Activated CD8-positive, alpha-beta memory T cell treated with anti-CD3 and anti-CD28 coated beads, Interleukin-2, amount 50 U/mL, for 24 hours (primary cell): ENCODE results near the gene P4HB.

Experiments
- DNase-seq: peaks from one replicate; pipeline ENCODE4 v3.0.0-alpha.2; 2020; ENCODE audit errors: extremely low read depth

The P4HB gene

DNA sequence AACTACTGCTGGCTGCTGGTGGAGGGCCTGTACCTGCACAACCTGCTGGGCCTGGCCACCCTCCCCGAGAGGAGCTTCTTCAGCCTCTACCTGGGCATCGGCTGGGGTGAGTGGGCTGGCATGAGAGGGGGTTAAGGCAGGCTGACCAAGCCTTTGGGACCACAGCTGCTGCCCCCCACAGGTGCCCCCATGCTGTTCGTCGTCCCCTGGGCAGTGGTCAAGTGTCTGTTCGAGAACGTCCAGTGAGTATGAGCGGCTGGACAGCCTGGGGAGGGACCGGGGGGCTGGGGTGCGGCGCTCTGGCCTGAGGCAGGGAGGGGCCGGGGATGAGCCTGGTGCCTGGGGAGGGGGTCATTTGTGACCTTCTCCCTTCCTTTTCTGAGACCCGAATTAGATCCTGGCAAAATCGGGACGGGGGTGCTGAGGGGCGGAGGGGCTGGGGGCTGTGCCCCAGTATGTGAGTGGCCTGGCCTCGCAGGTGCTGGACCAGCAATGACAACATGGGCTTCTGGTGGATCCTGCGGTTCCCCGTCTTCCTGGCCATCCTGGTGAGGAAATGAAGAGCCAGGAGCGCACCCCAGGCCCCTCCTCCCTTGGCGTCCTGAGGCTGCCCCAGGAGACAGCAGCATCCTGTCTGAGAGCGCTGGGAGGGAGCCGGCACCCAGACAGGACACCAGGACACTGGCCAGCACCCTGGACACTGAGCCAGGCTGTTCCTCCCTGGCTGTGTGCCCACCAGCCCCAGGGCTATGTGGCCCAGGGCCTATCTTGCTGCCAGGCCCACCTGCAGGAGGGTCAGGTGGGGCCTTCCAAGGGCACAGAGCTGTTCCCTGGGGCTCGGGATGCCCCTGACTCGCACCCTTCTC lies 48.4 kb downstream of the P4HB start:
- no peak for DNase-seq

DNA sequence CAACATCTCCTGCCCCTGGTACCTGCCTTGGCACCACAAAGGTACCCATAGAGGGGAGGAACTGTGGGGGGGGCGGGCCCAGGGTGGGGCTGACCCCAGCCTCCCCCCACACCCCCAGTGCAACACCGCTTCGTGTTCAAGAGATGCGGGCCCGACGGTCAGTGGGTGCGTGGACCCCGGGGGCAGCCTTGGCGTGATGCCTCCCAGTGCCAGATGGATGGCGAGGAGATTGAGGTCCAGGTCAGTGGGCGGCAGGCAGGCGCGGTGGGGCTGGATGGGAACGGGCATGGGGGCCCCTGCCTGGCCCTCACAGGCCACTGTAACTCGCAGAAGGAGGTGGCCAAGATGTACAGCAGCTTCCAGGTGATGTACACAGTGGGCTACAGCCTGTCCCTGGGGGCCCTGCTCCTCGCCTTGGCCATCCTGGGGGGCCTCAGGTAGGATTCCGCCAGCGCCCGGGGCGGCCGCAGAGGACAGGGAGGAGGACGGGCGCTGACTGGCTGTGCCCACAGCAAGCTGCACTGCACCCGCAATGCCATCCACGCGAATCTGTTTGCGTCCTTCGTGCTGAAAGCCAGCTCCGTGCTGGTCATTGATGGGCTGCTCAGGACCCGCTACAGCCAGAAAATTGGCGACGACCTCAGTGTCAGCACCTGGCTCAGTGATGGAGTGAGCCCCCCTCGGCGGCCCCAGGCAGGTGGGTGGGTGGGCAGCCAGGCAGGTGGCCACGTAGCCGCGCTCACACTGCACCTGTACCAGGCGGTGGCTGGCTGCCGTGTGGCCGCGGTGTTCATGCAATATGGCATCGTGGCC lies 49.2 kb downstream of the P4HB start:
- DNase-seq, result no peak

DNA sequence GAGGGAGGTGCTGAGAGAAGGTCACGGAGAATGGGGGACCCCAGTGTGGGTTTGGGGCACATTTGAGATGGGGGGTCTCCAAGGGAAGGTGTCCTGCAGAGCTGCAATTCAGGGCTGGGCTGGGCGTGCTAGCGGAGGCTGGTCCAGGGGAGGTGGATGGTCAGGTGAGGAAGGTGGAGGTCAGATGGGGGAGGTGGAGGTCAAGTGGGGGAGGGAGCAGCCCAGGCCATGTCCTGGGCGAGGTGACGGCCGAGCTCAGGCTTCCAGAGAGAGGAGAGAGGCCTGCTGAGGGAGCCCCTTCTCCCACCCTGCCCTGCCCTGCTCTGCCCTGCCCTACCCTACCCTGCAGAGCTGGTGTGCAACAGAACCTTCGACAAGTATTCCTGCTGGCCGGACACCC lies 49.9 kb downstream of the P4HB start:
- DNase-seq, result no peak

DNA sequence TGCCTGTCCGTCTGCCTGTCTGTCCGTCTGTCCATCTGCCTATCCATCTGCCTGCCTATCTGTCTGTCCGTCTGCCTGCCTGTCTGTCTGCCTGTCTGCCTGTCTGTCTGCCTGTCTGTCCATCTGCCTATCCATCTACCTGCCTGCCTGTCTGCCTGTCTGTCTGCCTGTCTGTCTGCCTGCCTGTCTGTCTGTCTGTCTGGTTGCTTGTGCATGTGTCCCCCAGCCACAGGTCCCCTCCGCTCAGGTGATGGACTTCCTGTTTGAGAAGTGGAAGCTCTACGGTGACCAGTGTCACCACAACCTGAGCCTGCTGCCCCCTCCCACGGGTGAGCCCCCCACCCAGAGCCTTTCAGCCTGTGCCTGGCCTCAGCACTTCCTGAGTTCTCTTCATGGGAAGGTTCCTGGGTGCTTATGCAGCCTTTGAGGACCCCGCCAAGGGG lies 50.8 kb downstream of the P4HB start:
- no peak for DNase-seq

DNA sequence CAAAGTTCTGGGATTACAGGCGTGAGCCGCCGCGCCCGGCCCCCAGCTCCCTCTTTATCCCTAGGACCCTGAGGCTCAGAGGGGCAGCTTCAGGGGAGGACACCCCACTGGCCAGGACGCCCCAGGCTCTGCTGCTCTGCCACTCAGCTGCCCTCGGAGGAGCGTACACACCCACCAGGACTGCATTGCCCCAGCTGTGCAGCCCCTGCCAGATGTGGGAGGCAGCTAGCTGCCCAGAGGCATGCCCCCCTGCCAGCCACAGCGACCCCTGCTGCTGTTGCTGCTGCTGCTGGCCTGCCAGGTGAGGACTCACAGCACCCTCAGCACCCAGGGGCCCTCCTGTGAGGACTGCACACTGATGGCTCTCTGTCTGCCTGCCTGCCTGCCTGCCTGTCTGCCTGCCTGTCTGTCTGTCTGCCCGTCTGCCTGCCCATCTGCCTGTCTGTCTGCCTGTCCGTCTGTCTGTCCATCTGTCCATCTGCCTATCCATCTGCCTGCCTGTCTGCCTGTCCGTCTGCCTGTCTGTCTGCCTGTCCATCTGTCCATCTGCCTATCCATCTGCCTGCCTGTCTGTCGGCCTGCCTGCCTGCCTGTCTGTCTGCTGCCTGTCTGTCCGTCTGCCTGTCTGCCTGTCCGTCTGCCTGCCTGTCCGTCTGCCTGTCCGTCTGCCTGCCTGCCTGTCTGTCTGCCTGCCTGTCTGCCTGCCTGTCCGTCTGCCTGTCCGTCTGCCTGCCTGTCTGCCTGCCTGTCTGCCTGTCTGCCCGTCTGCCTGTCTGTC lies 51.4 kb downstream of the P4HB start:
- DNase-seq, result no peak

DNA sequence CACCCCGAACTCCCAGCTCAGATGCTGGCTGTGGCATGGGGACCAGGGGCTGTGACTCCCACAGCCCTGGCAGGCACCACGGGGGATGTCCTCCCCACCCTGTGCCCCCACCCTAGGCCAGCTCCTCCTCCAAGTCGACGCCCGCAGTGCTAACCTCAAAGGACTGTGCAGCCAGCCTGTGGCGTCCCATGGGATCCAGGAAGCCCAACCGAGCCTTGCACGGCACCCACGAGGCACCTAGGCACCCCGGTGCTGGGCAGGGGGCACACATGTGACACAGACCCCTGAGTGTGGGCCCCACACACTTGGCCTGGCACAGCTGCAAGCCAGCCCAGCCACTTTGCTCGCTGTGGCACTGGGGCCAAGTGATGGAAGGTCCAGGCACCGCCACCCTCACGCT lies 52.5 kb downstream of the P4HB start:
- no peak for DNase-seq

DNA sequence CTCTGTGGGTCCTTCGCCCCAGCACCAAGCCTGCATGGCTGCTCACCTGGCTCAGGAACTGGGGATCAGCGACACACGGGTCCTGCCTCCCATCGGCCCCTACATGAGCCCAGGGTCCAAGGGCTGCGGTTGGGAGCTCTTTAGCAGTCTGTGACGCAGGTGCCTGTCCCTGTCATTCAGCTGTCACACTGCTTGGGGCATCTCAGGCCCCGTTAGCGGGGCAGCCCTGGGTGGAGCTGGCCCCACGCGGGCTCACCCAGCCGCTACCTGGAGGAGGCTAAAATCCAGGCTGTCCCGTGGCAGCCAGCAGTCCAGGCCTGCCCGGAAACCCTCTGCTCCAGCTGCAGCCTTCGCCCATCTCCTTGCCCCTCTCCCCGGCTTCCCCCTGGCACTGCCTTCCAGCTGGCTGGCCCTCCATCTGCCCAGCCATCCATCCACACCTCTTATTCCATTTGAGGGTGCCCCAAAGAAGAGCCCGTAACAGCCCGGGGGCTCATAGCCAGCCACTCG lies 53.1 kb downstream of the P4HB start:
- no peak for DNase-seq

DNA sequence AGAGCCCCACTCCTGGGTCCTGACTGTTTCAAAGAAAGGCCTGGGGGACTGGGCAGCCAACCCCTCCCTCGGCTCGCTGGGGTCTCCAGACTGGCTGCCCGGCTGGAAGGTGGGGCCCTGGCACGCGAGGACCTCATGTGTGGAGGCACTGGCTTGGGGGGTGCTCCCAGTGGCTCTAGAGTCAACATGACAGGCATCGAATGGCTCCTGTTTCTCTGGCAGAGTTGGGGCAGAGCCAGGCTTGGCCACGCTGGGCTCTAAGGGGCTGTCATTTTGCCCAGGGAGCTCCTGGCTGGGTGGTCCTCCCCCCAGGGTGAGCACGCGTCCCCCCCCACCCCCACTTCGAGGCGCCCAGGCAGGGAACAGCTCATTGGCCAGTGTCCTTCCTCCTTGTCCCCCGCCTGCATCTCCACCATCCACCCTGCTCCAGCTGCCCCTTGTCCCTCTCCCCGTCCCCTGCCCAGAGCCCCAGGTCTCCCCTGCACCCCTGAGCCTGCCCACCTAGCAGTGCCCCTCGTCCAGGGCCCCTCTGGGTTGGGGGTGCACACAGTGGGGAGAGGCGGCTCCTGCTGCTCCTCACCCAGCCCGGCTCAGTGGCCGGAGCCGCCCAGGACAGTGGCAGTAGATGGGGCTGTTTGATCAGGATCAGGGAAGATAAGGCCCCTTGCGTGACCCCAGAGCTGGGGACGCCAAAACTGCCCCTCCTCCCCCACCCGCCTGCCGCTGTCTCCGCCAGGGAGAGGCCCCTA lies 53.7 kb downstream of the P4HB start:
- DNase-seq, result no peak

DNA sequence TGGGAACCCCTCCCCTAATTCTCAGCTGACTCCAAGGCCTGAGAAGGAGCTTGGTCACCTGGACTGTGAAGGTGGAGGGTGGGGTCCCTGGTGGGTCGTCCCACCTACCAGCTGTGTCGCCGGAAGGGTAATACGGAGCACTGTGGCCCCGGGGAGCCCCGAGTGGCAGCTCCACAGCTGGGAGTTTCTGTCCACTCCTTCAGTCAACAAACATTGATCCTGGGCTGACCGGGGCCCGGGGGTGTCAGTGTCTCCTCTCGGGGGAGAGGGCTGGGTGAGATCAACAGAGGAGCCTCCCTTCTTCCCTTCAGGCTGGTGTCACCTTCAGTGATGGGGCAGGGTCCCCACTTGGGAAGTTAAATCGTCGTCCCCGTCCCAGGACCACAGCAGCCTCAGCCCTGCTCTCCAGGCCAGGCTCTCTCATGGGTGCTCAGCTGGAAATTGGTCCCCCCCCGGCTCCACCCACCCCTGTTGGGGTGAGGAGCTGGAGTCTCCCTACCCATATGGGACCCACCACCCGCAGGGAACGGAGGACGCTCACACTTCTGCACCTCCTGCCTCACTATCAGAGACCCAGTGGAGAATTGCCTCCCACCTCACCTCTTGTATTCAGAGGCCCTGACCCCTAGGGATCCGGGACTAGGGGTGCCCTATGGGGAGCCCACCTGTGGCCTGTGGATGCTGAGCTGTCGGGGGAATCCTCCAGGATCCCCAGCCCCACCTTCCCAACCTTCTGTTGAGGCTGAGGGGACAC lies 54.5 kb downstream of the P4HB start:
- DNase-seq, result no peak

DNA sequence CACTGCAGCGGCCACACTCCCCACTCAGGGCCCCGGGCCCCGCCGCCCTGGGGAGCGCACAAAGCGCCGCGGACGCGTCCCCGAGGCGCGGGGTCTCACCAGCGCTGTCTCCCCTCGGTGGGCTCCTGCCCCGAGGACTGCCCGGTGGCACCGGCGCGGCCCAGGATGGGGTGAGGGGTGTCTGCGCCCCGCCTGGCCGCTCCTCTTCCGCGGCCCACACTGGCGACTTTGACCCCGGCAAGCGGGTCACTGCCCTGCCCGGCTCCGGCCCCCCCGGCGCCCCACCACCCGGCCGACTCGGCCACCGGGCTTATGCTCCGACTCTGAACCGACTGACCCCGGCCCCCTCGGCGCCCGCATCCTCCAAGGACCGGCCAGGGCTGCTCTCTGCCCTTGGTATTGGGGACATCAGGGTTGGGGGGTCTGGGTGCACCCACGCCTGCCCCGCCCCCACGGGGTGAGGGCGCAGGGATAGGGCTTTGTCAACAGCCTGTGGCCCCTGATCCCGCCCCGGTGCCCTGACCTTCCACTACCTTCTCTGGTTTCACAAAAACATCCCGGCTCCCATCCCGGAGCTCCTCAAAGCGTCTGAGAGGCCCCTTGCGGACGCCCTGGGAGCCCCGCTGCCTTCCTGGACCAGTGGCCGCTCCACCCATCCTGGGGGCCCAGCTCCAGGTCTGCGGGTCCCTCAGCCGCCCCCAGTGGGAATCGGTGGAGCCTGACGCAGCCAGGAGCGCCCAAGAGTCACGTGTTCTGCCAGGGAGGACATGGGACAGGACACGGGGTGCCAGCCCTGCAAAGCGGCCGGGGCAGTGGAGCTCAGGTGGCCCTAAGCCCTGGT lies 55.6 kb downstream of the P4HB start:
- no peak for DNase-seq

DNA sequence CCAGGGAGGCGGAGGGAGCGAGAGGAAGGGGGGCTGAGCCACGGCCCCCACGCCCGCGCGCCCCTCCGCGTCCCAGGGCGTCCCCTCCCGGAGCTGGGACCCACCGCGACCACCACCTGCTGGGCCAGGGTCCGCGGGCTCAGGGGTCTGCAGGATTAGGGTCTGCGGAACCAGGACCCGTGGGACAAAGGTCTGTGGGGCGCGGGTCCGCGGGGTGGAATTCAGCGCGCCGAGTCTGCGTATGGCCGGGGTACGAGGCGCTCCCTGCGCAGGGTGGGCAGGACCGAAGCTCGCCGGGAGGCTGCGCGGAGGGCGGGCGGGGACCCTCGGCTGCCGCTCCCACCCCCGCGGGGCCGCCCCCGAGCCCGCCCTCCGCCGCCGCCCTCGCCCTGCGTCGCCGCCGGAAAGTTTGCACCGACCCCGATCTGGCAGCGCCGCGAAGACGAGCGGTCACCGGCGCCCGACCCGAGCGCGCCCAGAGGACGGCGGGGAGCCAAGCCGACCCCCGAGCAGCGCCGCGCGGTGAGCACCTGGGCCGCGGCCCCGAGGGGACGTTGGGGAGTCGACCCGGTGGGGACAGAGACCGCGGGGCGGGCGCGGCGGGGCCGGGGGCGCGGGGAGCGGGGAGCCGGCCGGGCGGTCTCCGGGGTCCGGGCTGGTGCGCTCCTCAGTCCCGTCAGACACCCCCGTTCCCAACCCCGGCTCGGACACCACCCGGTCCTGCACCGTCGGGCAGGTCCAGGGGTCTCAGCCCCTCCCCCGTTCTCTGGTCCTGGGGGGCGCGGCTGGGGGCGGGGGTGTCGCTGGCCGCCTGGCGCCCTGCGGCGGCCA lies 56.4 kb downstream of the P4HB start, which contains the start of gene GCGR:
TSS of gene GCGR (plus strand) at position 423 of the 831 bp plus-strand sequence. CDS start 4,869 bp downstream, outside the sequence.
- no peak for DNase-seq

DNA sequence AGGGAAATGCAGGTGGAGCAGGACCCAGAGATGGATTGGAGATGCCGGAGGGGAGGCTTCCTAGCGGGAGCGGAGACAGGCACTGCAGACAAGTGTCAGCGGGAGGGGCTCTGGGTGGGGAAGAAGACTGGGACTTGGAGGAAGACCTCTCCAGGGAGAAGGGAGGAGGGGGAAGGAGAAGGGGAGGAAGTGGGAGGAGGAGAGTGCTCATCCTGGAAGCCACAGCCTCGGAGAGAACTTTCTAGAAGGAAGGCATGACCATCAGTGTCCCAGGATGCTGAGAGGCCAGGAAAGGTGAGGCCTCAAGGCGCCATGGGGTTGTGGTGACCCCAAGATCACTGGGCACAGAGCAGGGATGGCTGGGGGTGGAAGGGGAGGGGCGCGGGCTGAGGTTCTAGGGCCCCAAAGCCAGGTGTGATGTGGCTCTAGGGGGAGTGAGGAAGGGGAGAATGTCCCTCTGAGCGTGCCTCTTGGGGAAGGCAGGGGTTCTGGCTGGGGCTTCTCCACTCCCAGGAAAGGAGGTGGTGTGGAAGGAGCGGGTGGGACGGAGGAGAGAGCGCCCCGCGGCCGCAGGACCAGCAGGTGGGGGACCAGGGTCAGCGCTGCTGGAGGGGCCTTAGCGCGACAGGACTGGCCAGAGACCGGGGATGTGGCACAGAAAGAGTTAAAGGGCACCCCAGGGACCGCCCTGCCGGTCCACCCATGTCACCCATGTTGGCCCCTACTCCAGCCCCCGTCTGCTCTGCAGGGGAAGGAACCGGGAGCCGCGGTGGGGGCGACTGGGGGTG lies 57.3 kb downstream of the P4HB start:
- DNase-seq, result no peak

DNA sequence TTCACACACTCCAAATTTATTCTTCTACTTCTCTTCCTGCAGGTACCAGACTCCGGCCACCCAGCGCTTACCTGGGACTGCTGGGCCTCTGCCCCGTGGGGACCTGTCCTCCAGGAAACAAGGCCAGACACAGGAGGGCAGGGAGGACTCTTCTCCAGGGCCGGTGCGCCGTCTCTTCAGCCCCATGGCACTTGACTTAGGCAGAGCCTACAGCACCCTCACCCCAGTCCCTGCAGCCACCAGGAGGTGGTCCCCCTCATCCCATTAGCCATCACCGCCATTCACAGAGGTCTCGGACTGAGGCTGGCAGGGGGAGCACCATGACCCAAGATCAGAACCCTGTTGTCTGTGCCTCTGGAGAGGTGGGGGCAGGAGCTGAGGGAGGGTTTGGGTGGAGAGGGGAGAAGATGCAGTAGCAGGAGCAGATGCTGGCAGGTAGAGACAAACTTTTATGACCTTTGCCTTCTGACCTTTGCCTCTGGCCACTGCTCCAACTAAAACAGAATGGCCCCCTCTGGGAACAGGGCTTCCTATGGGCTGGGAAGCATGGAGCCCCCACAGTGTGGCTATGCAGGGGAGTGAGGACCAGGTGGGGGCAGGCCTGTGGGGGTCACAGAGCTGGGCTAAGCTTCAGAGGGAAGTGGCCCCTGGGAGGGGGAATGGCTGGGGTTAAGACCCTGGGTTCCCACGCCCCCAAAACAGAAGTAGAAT lies 58.1 kb downstream of the P4HB start:
- DNase-seq, result no peak

DNA sequence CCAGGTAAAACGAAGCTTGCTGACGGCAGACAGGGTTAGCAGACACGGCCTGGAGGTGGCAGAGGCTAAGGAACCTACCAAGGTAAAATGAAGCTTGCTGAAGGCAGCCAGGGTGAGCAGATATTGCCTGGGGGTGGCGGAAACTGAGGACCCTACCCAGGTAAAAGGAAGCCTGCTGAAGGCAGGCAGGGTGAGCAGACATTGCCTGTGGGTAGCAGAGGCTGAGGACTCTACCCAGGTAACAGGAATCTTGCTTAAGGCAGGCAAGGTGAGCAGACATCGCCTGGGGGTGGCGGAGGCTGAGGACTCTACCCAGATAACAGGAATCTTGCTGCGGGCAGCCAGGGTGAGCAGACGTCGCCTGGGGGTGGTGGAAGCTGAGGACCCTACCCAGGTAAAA lies 59.0 kb downstream of the P4HB start:
- no peak for DNase-seq

DNA sequence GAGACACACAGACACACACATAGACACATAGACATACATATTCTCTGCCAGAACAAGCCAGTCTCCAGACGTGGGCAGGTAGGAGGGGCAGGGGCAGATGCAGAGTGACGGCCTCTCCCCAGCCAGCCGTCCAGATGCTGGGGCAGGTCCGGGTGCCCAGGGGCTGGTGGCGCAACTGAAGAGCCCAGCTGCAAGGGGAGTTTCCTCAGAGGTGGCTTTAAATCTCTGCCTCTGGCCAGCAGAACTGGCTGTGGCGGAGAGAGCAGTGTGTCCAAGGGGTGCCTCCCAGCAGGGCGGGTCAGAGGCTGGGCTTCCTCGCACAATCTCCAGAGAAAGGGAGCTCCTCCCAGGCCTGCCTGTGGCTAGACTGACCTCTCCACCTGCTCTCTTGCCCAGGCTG lies 65.8 kb downstream of the P4HB start:
- DNase-seq, result no peak

DNA sequence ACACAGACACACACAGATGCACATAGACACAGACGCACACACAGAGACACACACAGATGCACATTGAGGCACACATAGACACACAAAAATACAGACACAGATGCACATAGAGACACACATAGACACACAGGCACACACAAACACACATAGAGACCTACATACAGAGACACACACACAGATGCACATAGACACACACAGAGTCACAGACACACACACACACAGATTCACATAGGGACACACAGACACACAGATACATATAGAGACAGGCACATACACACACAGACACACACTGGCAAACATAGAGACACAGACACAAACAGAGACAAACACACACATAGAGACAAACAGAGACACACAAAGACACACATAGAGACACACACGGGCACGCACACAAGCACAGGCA lies 66.3 kb downstream of the P4HB start:
- no peak for DNase-seq
